Immature natural killer cell (primary cell): ENCODE measurements around the gene HDGFL1. TPM values are rescaled to one million over a fixed set of nuclear protein-coding genes. Genes with fewer than 3 reads are reported as not detected.

Source experiments
- DNase-seq, 3 donors: peaks; one replicate each; pipeline ENCODE4 v3.0.0; 2022; ENCODE audit warnings: mixed read lengths in 1 of 3
- H3K27ac Mint-ChIP-seq, 6 donors: one replicate each; pipeline ENCODE4 v1.8.0; 2020; ENCODE audit warnings: mixed read lengths in 6 of 6, mild to moderate bottlenecking in 5 of 6, inconsistent platforms in 4 of 6, moderate library complexity in 3 of 6
- H3K27me3 Mint-ChIP-seq, 3 donors: one replicate each; pipeline ENCODE4 v1.8.0; 2020 to 2021; ENCODE audit warnings: low read depth in 3 of 3, mild to moderate bottlenecking in 3 of 3, mixed read lengths in 3 of 3, moderate library complexity in 3 of 3, inconsistent platforms in 1 of 3
- H3K36me3 Mint-ChIP-seq, 3 donors: one replicate each; pipeline ENCODE4 v1.8.0; 2020; ENCODE audit warnings: mixed read lengths in 3 of 3, inconsistent platforms in 2 of 3, mild to moderate bottlenecking in 2 of 3
- H3K4me1 Mint-ChIP-seq, 2 donors: one replicate each; pipeline ENCODE4 v1.8.0; 2020; ENCODE audit warnings: inconsistent platforms in 2 of 2, mild to moderate bottlenecking in 2 of 2, mixed read lengths in 2 of 2, moderate library complexity in 1 of 2
- H3K4me3 Mint-ChIP-seq, 5 donors: one replicate each; pipeline ENCODE4 v1.8.0; 2020; ENCODE audit warnings: mild to moderate bottlenecking in 5 of 5, mixed read lengths in 5 of 5, inconsistent platforms in 3 of 5, moderate library complexity in 3 of 5
- H3K9me3 Mint-ChIP-seq, 6 donors: one replicate each; pipeline ENCODE4 v1.8.0; 2020; ENCODE audit warnings: mild to moderate bottlenecking in 6 of 6, mixed read lengths in 6 of 6, inconsistent platforms in 4 of 6, moderate library complexity in 3 of 6
- polyA plus RNA-seq, 3 donors: library from polyadenylated mRNA; unstranded; fragments of 300-500 nt; fragmentation: Illumina TruSeq; gene quantifications; one replicate each; pipeline ENCODE4 v1.2.3, GENCODE V29; 2021

Gene HDGFL1
- not detected for polyA plus RNA-seq

DNA sequence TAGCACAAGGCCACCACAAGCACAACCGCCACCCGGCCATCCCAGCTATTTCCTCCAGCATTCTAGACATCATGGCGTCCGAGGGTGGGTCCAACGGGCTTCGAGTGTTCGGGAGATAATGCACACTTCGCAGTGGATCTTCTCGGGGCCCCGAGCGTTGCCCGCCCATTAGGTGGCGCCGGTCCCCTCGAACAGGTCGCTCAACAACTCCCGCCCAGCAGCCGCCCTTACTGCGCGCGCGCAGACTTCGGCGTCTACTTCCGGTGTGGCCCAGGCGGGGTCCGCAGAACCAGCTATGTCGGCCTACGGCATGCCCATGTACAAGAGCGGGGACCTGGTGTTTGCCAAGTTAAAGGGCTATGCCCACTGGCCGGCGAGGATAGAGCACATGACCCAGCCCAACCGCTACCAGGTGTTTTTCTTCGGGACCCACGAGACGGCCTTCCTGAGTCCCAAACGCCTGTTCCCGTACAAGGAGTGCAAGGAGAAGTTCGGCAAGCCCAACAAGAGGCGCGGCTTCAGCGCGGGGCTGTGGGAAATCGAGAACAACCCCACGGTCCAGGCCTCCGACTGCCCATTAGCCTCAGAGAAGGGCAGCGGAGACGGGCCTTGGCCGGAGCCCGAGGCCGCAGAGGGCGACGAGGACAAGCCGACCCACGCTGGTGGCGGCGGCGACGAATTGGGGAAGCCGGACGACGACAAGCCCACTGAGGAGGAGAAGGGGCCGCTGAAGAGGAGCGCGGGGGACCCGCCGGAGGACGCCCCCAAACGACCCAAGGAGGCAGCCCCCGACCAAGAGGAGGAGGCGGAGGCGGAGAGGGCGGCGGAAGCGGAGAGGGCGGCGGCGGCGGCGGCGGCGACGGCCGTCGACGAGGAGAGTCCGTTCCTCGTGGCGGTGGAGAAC is at the start of gene HDGFL1:
Gene HDGFL1, plus strand, starts transcription at position 286 of the 904 bp plus-strand sequence. Its CDS starts 10 bp downstream, at position 296.
- Mint-ChIP-seq H3K36me3 (no peaks in the 10 kb centered on the region), H3K9me3 (peaks cover 3 to 26% (median 13%) of the 10 kb centered on the region in 6 donors), H3K27me3 (no peaks in the 10 kb centered on the region), H3K4me1 (no peaks in the 10 kb centered on the region), H3K4me3 (no peak within 1 kb of the TSS), H3K27ac (no peak within 1 kb of the TSS)
- DNase-seq = no peak

- Mint-ChIP-seq H3K27ac (no peak overlapping the region), H3K36me3 (no peaks in the 10 kb centered on the region), H3K4me3 (no peak overlapping the region), H3K9me3 (peaks cover 0 to 26% (median 13%) of the 10 kb centered on the region in 6 donors), H3K4me1 (no peaks in the 10 kb centered on the region), H3K27me3 (no peaks in the 10 kb centered on the region)
- DNase-seq = no peak
Measured at GRCh38 chr6:22521035-22521434, 48.3 kb upstream of the HDGFL1 start.

GRCh38 chr6:22526736-22527135 is 42.6 kb upstream of the HDGFL1 start:
- Mint-ChIP-seq H3K4me3 (no peak overlapping the region), H3K36me3 (no peaks in the 10 kb centered on the region), H3K27me3 (no peaks in the 10 kb centered on the region), H3K4me1 (no peaks in the 10 kb centered on the region), H3K9me3 (peaks cover 0 to 14% (median 10%) of the 10 kb centered on the region in 6 donors), H3K27ac (no peak overlapping the region)
- DNase-seq = no peak

GRCh38 chr6:22529866-22530265 is 39.5 kb upstream of the HDGFL1 start:
- H3K4me1 Mint-ChIP-seq = no peaks in the 10 kb centered on the region
- no peaks in the 10 kb centered on the region for H3K36me3 Mint-ChIP-seq
- DNase-seq = no peak
- H3K4me3 Mint-ChIP-seq = no peak overlapping the region
- H3K27me3 Mint-ChIP-seq = no peaks in the 10 kb centered on the region
- peaks cover 0 to 7% (median 2%) of the 10 kb centered on the region in 6 donors for H3K9me3 Mint-ChIP-seq
- no peak overlapping the region for H3K27ac Mint-ChIP-seq

DNA sequence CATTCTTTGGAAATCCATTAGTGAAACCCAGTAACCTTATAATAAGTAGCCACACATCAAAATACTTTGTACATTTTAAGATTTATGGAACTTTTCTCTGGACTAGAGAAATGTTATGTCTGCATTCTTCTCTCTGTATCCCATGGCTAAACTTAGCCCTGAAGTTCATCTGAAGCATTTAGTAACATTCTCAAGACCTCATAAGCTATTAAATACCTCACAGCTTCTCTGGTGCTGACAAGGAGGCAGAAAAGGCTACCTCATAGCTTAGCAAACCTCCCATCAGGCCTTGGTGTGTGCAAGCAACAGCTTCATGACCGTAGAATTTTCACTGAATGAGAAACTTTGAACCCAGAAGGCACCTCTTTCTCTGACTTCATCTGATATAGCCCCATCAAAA is 38.9 kb upstream of the HDGFL1 start:
- Mint-ChIP-seq H3K4me1 (no peaks in the 10 kb centered on the region), H3K36me3 (no peaks in the 10 kb centered on the region), H3K4me3 (no peak overlapping the region), H3K27ac (no peak overlapping the region), H3K9me3 (peaks cover 0 to 10% (median 1%) of the 10 kb centered on the region in 6 donors), H3K27me3 (no peaks in the 10 kb centered on the region)
- no peak for DNase-seq

- no peak for DNase-seq
- Mint-ChIP-seq H3K27ac (no peak overlapping the region), H3K9me3 (peaks cover 2 to 27% (median 11%) of the 10 kb centered on the region in 6 donors), H3K4me3 (no peak overlapping the region), H3K27me3 (peaks cover 0 to 2% (median 0%) of the 10 kb centered on the region in 3 donors), H3K36me3 (peaks cover 0 to 5% (median 0%) of the 10 kb centered on the region in 3 donors), H3K4me1 (no peaks in the 10 kb centered on the region)
Measured at GRCh38 chr6:22536122-22536521, 33.2 kb upstream of the HDGFL1 start.

GRCh38 chr6:22544476-22544875 is 24.9 kb upstream of the HDGFL1 start:
- no peak for DNase-seq
- Mint-ChIP-seq H3K36me3 (no peaks in the 10 kb centered on the region), H3K27me3 (no peaks in the 10 kb centered on the region), H3K27ac (no peak overlapping the region), H3K4me3 (no peak overlapping the region), H3K4me1 (no peaks in the 10 kb centered on the region), H3K9me3 (peaks cover 0 to 20% (median 6%) of the 10 kb centered on the region in 6 donors)

- no peak for DNase-seq
- H3K4me1 Mint-ChIP-seq = no peaks in the 10 kb centered on the region
- H3K36me3 Mint-ChIP-seq = no peaks in the 10 kb centered on the region
- H3K27me3 Mint-ChIP-seq = no peaks in the 10 kb centered on the region
- no peak overlapping the region for H3K27ac Mint-ChIP-seq
- peaks cover 0 to 19% (median 6%) of the 10 kb centered on the region in 6 donors for H3K9me3 Mint-ChIP-seq
- H3K4me3 Mint-ChIP-seq = no peak overlapping the region
Measured at GRCh38 chr6:22545051-22545450, 24.3 kb upstream of the HDGFL1 start.

DNA sequence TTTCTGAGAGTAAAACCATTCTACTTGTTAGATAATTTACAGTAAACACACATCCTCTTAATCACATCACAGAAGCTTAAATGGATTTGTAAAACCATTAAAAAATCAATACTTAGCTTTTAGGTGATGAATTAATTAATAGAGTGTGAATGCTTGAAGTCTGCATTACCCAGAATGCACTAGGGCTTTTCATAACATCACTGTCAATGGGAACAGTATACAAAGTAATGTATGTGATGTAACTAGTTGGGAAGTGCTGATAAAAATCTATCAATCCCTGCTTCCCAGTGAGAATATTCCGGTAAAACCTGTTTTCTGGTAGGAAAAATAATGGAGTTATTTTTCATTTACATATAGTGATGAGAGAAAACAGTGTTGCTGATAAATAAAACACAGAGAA is 23.1 kb upstream of the HDGFL1 start:
- no peaks in the 10 kb centered on the region for H3K27me3 Mint-ChIP-seq
- H3K27ac Mint-ChIP-seq = no peak overlapping the region
- no peaks in the 10 kb centered on the region for H3K4me1 Mint-ChIP-seq
- H3K9me3 Mint-ChIP-seq = peaks cover 0 to 19% (median 7%) of the 10 kb centered on the region in 6 donors
- DNase-seq = no peak
- no peak overlapping the region for H3K4me3 Mint-ChIP-seq
- no peaks in the 10 kb centered on the region for H3K36me3 Mint-ChIP-seq

- no peak overlapping the region for H3K4me3 Mint-ChIP-seq
- no peaks in the 10 kb centered on the region for H3K4me1 Mint-ChIP-seq
- no peak for DNase-seq
- no peaks in the 10 kb centered on the region for H3K36me3 Mint-ChIP-seq
- H3K9me3 Mint-ChIP-seq = peaks cover 4 to 12% (median 5%) of the 10 kb centered on the region in 6 donors
- no peak overlapping the region for H3K27ac Mint-ChIP-seq
- H3K27me3 Mint-ChIP-seq = no peaks in the 10 kb centered on the region
Measured at GRCh38 chr6:22550971-22551670, 18.2 kb upstream of the HDGFL1 start.

GRCh38 chr6:22556266-22556665 is 13.1 kb upstream of the HDGFL1 start:
- Mint-ChIP-seq H3K27me3 (no peaks in the 10 kb centered on the region), H3K9me3 (peaks cover 0 to 16% (median 5%) of the 10 kb centered on the region in 6 donors), H3K36me3 (no peaks in the 10 kb centered on the region), H3K27ac (no peak overlapping the region), H3K4me3 (no peak overlapping the region), H3K4me1 (no peaks in the 10 kb centered on the region)
- no peak for DNase-seq

DNA sequence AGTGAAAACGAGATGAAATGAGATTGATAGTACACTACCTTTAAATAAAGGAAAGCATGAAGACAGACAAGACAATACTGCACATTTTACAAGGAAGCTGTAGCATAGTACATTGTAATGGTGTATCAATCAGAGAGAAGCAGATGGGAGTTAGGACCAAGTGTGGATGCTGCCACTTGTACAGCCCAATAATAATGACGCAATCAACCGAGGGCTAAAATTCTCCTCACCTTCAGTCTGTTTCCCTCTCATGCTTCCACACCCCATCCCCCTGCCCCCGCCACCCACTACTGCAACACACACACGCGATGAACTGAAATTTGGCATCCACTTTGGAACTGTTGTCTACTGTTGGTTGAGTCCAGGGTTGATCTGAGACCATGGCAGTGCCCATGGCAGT is 12.4 kb upstream of the HDGFL1 start:
- Mint-ChIP-seq H3K36me3 (no peaks in the 10 kb centered on the region), H3K27me3 (no peaks in the 10 kb centered on the region), H3K4me1 (no peaks in the 10 kb centered on the region), H3K27ac (no peak overlapping the region), H3K4me3 (no peak overlapping the region), H3K9me3 (peaks cover 0 to 16% (median 5%) of the 10 kb centered on the region in 6 donors)
- DNase-seq = no peak

- H3K27me3 Mint-ChIP-seq = no peaks in the 10 kb centered on the region
- peaks cover 0 to 14% (median 7%) of the 10 kb centered on the region in 6 donors for H3K9me3 Mint-ChIP-seq
- no peak overlapping the region for H3K27ac Mint-ChIP-seq
- DNase-seq = no peak
- no peaks in the 10 kb centered on the region for H3K4me1 Mint-ChIP-seq
- H3K4me3 Mint-ChIP-seq = no peak overlapping the region
- H3K36me3 Mint-ChIP-seq = no peaks in the 10 kb centered on the region
Measured at GRCh38 chr6:22558288-22558882, 11.0 kb upstream of the HDGFL1 start.

DNA sequence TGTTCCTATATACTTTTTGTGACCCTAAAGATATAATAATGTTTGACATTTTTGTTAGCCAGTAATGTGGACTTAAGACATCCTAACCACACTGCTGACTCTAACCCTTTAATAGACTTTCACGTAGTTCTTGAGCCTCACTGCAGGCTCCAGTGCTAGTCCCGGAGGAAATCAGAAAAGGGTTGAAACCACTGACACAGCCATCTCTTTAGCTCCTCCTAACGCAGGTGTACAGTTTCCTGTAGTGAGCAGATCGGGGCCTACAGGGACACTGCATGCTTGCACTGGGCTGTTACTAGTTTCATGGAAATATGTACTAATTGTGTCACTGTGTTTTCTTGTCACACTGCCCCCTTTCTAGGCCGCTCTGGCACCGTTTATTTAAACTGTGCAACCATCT is 512 bp upstream of the HDGFL1 start:
- Mint-ChIP-seq H3K4me3 (no peak overlapping the region), H3K36me3 (no peaks in the 10 kb centered on the region), H3K4me1 (no peaks in the 10 kb centered on the region), H3K9me3 (peaks cover 3 to 26% (median 13%) of the 10 kb centered on the region in 6 donors), H3K27ac (no peak overlapping the region), H3K27me3 (no peaks in the 10 kb centered on the region)
- no peak for DNase-seq
